Colon (tissue), 2 donors: Measurements from ENCODE around the gene ELOVL7.
"Not testable (repeated sequence)": the region's sequence is repeated elsewhere in the genome, so short reads cannot be mapped to it uniquely, and the experiment has no call there.

Source experiments
- FAIRE-seq: peaks from 2 replicates; lab custom pipeline; 2012; peaks lifted over from hg19 to GRCh38; lab: Jason Lieb, UNC
- donor health status: control.
- donor health status: control.

Gene ELOVL7

DNA sequence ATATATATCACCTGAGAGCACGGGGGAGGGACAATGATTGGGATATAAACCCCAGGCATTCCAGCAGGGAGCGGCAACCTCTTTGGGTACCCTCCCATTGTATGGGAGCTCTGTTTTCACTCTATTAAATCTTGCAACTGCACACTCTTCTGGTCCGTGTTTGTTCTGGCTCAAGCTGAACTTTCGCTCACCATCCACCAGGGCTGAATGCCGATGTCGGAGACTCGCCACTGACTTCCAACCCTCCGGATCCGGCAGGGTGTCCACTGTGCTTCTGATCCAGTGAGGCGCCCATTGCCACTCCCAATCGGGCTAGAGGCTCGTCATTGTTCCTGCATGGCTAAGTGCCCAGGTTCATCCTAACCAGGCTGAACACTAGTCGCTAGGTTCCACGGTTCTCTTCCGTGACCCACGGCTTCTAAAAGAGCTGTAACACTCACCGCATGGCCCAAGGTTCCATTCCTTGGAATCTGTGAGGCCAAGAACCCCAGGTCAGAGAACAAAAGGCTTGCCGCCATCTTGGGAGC lies 48.6 kb downstream of the ELOVL7 start:
- not testable (repeated sequence) for FAIRE-seq

DNA sequence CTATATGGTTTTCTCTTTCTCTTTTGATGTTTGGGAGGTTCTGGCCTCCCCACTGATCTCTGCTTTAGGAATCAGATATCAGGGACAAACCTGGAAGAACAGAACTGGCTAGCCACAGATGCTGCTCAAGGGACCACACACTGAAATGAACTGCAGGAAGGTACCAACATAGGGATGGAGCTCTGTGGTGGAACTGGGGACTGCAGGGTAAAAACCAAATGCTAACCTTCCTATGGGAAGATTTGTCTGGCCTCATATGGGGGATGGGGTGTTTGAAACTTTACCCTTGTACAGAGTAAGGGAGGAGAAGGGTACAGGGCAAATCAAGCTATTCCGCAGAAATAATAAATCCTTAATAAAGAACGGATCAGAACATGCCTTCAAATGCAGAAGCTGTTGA lies 49.4 kb downstream of the ELOVL7 start:
- no peak for FAIRE-seq

DNA sequence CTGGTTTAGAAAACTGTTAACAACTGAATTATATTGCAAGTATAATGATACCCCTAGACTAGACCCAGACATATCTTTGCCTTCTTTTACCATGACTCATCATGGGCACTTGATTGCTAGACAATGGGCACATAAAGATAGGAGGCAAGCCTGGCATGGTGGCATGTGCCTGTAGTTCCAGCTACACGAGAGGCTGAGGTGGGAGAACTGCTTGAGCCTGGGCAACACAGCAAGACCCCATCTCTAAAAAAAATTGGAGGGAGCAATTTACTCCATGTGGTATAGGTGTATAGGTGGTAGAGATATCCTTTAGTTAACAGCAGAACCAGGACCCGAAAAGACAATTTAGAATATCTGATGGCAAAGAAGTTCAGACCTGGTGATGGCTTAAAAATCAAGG lies 51.6 kb downstream of the ELOVL7 start:
- FAIRE-seq: no peak

DNA sequence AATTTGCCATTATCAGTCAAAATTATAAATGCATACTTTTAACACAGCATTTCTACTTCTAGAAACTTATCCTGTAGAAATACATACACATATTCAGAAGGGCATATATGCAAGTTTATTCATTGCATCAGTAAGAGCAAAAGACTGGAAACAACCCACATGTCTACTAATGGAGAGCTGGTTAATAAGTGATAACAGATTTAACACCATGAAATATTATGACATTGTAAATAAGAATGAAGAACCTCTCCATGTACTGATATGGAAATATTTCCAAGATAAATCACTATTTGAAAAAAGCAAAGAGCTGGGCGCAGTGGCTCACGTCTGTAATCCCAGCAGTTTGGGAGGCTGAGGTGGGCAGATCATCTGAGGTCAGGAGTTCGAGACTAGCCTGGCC lies 54.5 kb downstream of the ELOVL7 start:
- no peak for FAIRE-seq

DNA sequence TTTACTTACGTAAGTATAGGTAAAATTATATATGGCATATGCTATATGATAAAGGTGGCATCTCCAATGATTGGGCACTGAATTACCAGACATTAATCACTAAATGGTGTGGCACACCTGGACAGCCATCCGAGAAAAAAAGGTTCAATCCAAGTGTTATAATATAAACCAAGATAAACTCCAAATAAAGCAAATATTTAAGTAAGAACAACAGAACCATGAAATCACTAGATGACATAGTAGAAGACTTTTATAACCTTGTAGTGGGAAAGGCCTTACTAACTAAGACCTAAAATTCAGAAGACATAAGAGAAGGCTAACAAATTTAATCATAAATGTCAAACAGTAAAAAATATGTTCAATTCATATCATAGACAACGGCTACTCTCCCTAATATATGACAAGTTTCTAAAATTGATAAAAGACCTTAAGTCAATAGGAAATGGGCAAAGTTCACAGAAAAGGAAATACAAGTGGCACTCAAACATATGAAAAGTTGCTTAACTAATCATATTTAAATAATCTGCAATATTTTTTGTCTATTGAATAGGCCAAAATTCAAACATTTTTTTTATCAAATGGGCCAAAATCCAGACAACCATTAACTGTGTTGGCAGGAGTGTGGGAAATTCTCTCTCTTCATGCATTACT lies 55.1 kb downstream of the ELOVL7 start:
- FAIRE-seq: no peak

DNA sequence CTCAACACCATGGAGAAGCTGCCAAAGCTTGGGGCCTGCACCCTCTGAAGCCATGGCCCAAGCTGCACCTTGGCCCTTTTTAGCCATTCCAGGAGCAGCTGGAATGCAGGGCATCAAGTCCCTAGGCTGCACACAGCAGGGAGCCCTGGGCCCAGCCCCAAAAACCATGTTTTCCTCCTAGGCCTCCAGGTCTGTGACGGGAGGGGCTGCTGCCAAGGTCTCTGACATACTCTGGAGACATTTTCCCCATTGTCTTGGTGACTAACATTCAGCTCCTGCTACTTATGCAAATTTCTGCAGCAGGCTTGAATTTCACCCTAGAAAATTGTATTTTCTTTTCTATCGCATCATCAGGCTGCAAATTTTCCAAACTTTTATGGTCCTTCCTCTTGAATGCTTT lies 64.6 kb downstream of the ELOVL7 start:
- FAIRE-seq: no peak

DNA sequence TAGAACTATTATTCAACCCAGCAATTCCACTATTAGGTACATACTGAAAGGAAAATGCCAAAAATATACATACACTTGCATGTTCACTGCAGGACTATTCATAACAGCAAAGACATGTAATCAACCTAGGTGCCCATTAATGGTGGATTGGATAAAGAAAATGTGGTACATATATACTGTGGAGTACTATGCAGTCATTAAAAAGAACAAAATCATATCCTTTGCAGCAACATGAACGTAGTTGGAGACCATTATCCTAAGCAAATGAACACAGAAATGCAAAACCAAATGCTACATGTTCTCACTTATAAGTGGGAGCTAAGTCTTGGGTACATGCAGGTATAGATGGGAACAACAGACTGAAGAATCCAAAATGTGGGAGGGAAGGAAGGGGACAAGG lies 67.7 kb downstream of the ELOVL7 start:
- no peak for FAIRE-seq

DNA sequence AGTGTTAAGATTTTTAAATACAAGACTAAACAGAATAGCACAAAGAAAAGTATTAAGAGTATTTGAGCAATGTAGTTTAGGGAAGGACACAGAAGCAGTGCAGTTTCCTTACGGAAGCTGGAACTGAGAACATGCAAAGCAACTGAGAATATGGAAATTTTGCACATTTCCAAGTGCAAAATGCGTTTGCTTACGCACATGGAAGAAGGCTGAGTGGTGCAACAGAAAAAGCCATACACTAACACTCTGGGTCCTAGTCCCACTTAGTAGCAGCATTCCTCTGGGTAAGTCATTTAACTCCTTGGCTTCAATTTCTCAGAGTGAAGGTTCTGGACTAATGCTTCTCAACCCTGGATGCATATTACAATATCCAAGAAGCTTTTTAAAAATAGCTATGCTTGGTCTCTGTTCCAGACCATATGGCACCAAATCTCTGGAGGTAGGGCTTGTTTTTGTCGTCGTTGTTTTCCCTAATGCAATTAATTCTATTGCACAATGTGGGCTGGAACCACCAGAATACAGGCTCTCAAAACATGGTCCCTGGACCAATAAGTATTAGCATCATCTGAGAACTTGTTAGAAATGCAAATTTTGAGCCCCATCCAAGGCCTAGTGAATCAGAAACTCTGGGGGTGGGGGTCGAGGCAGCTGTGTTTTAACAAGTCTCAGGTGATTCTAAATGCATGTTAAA lies 78.9 kb downstream of the ELOVL7 start:
- no peak for FAIRE-seq

DNA sequence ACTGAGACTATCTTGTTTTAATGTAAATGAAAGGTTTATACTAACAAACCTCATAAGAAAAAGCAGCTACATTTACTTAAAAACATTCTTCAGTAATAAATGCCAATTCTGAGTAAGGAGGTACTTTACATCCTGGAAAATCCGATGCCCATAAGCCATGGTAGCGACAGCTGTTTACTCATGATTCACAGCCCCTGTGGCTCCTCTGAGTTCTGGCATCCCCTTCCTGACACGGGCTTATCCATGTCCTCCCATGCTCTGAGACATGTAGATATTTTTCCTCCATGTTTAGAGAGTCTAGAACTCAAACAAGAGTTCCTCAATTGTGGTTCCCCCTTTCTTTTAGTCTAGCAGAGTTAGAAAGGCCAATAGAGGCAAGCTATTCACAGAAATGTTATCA lies 81.0 kb downstream of the ELOVL7 start:
- FAIRE-seq: no peak

DNA sequence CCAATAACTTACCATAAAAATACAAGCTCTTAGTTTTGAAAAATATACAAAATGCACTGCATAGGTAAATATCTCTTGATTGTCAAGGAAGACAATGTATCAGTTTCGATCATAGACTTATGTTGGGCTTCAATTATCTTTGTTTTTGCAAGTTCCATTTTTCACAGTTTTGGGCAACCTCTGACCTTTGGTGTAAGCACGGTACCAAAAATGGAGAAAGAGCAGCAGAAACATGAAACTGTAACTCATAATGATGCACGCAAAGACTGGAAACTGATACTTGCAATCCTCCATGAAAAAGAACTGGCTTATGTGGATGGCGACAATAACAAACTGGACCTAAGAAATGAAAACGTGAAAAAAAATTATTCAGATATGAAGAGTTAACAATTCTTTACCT lies 89.6 kb downstream of the ELOVL7 start:
- FAIRE-seq: no peak

DNA sequence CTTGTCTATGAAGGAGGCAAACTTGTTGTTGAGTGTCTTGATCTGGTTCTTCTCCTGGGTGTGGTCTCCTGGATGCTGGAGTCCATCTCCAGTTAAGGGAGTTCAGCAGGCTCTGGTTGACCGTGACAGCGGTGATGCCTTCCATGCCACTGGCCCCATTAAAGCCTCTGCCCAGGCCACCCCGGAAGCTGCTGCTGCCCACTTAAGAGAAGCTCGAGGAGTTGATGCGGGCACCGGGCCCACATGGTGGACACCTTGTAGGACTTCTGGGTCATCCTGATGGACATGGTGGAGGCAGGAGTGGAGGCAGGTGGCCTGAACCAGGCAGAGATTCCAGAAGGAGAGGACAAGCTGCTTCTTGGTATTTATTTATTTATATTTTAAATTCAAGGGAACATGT lies 99.4 kb downstream of the ELOVL7 start:
- FAIRE-seq: no peak

DNA sequence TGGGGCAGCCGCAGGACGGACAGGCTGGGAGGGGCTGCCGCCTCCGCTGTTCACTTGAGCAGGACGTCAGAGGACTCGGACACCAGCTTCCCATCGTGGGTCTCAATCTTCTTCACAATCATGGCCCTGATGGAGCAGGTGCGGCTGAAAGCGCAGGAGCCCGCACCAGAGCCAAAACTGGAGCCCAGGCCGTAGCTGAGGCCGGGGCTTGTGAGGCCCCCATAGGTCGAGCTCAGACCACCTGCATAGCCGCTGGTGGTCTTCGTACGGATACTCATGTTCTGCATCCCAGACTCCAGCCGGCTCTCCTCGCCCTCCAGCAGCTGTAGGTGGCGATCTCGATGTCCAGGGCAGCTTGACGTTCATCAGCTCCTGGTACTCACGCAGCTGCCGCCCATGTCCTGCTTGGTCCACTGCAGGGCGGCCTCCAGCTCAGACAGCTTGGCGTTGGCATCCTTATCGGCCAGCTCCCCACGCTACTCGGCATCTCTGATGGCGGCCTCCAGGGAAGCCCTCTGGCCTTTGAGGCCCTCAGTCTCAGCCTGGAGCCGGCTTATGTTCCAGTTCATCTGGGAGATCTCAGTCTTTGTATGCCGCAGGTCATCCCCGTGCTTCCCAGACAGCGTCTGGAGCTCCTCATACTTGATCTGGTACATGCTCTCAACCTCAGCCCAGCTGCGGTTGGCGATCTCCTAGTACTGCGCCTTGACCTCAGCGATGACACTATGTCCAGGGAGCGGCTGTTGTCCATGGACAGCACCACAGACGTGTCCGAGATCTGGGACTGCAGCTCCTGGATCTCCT lies 100.4 kb downstream of the ELOVL7 start:
- no peak for FAIRE-seq

DNA sequence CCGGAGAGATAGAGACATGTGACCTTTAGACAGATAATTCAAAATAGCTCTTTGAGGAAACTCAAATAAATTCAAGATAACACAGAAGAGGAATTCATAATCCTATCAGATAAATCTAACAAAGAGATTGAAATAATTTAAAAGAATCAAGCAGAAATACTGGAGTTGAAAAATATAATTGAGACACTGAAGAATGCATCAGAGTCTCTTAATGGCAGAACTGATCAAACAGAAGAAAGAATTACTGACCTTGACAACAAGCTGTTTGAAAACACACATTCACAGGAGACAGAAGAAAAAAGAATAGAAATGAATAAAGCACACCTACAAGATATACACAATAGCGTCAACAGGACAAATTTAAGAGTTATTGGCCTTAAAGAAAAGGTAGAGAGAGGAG lies 103.7 kb downstream of the ELOVL7 start:
- FAIRE-seq: no peak

DNA sequence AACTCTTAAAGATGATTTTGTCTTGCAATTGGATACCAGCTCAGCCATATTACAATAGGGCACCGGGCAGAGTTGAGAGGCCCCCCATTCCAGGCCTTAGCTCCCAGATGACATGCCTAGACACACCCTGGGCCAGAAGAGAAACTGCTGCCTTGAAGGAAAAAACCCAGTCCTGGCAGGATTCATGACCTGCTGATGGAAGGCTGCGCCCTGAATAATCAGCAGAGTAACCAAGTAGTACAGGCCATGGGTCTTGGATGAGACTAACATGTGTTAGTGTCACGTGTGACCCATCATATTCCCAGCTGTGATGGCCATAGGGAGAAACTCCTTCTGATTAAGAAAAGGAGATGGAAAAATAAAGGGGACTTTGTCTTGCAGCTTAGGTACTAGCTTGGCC lies 105.1 kb downstream of the ELOVL7 start:
- FAIRE-seq: no peak

DNA sequence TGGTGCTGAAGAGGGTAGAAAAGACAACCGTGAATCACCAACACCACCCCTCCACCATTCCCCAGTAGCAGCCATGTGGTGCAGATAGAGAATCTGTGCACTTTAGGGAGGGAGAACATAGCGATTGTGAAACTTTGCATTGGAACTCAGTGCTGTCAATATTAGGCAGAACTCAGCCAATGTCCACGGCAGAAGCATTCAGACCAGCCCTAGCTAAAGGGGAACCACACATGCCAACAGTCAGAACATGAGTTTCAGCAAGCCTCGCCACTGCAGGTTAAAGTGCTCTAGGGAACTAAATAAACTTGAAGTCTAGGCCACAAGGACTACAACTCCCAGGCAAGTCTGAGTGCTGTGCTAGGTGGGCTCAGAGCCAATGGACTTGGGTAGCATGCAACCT lies 105.6 kb downstream of the ELOVL7 start:
- no peak for FAIRE-seq

DNA sequence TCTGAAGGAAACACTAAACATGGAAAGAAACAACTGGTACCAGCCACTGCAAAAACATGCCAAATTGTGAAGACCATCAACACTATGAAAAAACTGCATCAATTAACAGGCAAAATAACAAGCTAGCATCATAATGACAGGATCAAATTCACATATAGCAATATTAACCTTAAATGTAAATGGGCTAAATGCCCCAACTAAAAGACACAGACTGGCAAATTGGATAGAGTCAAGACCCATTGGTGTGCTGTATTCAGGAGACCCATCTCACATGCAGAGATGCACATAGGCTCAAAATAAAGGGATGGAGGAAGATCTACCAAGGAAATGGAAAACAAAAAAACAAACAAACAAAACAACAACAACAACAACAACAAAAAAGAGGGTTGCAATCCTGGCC lies 113.2 kb downstream of the ELOVL7 start:
- not testable (repeated sequence) for FAIRE-seq

DNA sequence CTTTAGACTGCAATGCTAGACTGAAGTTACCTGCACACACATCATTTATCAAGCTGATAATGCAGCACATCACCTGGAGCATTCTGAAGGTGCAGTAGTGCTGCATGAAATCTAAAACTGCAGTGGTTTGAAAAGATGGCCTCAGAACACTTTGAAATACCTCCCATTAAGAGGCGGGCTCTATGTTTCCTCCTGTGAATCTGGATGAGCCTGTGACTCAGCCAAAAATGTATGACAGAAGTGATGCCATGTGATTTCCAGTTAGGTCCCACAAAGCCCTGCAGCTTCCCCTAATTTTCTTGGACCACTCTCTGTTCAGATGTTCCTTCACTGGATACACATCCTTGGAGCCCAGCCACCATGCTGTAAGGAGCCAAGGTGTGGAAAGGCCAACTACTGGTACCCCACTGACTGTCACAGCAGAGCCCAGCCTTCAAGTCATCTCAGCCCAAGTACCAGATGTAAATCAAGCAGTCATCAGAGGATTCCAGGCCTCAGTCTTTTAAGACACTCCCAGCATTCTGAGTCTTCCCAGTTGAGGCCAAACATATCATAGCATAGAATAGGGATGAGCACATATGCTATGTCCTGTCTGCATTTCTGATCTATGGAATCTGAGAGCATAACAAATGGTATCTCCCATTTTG lies 116.9 kb downstream of the ELOVL7 start:
- no peak for FAIRE-seq

DNA sequence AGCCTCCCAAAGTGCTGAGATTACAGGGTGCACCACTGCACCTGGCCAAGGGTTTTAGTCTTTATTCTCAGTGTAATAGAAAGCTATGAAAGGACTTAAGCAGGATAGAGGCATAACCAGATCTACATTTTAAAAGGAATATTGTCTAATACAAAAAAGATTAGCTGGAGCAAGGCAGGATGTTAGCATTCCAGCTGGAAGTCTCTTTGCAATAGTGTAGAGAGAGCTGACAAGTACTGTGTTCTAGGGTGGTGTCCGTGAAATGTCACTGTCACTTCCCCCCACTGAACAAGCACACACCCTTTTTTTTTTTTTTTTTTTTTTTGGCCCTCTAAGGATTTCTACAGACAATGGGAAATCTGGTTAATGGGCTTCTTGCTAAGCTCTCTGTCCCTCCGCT lies 119.9 kb downstream of the ELOVL7 start:
- no peak for FAIRE-seq

DNA sequence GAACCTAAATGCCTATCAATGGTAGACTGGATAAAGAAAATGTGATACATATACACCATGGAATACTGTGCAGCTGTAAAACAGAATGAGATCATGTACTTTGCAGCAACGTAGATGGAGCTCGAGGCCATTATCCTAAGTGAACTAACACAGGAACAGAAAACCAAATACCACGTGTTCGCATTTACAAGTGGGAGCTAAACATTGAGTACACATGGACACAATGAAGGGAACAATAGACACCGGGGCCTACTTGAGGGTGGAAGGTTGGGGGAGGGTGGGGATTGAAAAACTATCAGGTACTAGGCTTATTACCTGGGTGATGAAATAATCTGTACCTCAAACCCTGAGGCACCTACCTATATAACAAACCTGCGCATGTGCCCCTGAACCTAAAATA lies 121.7 kb downstream of the ELOVL7 start:
- no peak for FAIRE-seq

DNA sequence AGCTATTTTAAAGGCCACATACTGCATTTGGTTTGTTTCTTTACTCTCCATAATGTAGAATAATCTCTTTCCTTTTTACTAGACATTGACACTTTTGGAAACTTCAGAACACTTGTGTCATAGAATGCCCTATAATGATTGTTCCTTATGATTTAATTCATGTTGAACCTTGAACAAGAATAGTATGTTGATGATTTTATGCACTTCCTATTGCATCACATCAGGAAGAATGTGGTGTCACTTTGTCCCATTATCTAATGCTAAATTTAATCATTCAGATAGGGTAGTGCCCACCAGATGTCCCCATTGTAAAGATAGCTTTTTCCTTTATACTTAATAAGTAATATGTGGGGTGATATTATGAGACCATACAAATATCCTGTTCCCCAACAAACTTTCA lies 124.7 kb downstream of the ELOVL7 start:
- no peak for FAIRE-seq

DNA sequence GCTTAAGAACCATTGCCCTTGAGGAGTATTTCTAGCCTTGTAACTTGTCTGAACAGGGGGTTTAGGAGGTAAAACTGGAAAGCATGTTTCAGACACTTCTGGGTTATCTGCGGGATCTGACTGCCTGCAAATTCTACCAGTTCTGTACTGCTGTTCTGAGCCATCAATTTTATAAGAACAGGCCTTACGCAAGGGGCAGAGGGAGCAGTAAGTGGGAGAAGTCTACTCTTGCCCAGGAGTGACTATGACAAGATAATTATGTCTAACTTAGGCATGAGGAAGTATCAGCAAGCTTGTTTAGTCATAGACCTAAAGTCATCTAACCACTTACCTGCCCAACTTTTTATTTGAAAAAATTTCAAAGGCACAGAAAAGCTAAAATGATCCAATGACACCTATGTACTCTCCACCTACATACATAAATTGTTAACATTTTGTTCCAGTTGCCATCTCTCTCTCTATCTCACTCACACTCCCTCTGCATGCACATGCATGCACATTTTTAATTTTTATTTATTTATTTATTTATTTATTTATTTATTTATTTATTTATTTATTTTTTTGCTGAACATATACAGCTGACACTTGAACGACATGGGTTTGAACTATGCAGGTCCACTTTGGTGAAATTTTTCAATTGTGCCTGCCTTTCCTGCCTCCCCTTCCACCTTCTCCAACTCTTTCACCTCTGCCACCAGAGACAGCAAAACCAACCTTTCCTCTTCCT lies 125.7 kb downstream of the ELOVL7 start:
- FAIRE-seq: no peak
